NCI-H2081 (cell line): Measurements from ENCODE around the gene FAAP100.
A peak's percentile ranks its signal among the peaks of the same experiment; 100 is the strongest.

Experiments used
- DNase-seq, 2 experiments: peaks; one replicate each; lab custom pipeline; 2025; lab: John Stamatoyannopoulos, UW

The FAAP100 gene

DNA sequence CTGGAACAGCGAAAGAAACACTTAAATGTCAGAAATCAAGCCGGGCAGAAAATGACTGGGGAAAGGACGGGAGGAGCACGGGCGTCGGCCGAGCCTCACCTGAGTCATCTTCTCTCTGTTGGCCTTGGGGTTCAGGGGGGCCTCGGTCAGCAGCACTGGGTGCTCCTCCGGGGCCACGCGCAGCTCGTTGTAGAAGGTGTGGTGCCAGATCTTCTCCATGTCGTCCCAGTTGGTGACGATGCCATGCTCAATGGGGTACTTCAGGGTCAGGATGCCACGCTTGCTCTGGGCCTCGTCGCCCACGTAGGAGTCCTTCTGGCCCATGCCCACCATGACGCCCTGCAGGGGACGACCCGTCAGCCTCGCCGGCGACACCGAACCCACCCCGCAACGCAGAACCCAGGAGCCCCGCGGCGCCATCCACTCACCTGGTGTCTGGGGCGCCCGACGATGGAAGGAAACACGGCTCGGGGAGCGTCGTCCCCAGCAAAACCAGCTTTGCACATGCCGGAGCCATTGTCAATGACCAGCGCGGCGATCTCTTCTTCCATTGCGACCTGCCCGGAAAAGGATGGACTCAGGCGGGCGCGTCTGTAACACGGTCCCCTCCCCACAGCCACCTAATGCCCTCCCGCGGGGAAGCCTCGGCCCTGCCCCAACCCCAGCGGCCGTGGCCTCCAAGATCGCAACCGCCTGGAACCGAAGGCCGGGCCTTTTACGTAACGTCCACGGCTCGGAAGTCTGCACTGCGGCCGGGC is 40.2 kb downstream of the FAAP100 start:
- no peak for DNase-seq

DNA sequence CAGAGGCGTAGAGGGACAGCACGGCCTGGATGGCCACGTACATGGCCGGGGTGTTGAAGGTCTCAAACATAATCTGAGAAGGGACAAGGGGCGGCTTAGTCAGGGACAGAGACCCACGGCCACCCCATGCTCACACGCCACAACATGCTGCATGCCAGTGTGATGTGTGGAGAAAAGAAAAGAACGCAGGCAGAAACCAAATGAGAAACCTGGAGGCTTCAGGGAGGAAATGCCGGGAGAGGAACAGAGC is 40.7 kb downstream of the FAAP100 start:
- DNase-seq = no peak

DNA sequence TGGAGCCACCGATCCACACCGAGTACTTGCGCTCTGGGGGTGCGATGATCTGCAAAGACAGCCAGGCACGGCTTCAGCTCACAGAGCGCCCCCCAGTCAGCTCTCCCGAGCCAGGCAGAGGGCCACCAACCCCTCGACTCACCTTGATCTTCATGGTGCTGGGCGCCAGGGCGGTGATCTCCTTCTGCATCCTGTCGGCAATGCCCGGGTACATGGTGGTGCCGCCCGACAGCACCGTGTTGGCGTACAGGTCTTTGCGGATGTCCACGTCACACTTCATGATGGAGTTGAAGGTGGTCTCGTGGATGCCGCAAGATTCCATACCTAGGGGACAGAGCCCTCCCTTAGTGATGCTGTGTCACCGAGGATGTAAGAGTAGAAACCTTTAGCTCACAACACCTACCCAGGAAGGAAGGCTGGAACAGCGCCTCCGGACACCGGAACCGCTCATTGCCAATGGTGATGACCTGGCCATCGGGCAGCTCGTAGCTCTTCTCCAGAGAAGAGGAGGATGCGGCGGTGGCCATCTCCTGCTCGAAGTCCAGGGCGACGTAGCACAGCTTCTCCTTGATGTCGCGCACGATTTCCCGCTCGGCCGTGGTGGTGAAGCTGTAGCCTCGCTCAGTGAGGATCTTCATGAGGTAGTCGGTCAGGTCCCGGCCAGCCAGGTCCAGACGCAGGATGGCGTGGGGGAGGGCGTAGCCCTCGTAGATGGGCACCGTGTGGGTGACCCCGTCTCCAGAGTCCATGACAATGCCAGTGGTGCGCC is 41.2 kb downstream of the FAAP100 start:
- no peak for DNase-seq

DNA sequence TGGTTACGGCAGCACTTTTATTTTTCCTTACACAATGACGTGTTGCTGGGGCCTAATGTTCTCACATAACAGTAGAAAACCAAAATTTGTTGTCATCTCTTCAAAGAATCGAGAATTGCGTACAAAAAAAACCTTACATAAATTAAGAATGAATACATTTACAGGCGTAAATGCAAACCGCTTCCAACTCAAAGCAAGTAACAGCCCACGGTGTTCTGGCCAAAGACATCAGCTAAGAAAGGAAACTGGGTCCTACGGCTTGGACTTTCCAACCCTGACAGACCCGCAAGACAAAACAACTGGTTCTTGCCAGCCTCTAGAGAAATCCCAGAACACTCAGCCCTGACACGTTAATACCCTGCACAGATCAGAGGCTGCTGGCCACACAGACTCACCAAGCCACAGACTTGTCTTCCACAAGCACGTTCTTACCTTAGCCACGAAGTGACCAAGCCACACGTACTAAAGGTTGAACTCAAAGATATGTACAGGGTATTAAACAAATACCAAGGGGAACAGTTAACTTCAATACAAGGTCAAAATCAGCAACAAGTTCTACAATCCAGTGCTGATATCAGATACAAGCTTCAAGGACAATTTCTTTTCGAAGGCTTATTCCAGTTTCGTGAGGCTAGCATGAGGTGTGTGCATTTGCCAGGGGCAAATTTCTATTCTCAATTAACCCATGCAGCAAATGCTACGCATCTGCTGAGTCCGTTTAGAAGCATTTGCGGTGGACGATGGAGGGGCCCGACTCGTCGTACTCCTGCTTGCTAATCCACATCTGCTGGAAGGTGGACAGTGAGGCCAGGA is 42.0 kb downstream of the FAAP100 start:
- DNase-seq = no peak

DNA sequence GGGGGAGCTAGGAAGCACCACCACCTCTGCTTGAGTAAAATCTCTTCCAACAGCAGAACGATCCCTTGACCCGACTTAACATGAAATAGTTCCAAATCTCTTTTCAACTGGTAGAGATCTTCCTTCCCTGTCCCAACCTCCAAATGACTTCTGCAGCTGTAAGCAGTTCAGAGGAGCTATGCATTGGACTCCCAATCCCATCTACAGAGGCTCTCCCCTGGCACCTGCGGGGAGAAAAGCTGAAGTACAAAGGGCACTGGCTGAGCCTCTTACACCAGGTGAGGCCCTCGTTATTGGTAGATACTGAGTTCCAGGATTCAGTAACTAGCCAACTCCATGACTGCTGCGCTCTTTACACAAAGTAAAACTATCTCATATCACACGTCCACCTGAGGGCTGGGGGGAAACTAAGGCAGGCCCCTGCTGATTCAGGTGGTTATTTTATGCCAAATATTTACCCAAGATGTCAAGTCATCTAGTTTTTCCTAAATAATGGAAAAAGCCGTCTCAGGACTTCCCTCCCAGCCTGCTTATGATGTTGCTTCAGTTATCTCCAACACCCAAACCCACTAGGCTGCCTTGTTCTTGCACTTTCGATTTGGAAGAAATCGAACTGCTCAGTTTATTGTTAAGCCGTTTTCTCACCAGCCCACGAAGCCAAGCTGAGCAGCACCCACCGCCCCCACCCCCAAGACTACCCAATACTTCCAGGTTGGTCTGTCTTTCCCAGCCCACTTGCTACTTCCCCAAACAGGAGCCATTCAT is 42.8 kb downstream of the FAAP100 start:
- DNase-seq = no peak

DNA sequence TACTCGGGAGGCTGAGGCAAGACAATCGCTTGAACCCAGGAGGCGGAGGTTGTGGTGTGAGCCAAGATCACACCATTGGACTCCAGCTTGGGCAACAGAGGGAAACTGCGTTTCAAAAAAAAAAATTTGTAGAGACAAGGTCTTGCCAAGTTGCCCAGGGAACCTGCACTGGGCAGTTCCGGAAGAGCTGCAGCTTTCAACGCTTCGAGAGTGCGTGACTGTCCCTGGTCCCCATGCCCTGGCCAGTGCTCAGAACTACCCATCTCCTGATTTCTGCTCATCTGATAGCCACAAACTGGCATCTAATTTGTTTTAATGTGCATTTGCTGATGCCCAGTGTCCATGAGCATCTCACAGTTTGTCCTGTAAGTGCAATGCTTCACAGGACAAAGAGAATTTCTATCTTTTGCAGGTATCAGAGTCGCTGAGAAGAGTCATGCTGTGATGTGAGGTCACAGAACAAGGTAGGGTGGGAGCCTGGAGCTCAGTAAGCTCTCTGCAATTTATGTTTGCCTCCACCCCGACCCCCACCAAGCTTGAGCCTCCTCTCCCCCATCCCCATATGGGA is 43.4 kb downstream of the FAAP100 start:
- peak in 1 of 2 experiments; percentile 38 for DNase-seq

DNA sequence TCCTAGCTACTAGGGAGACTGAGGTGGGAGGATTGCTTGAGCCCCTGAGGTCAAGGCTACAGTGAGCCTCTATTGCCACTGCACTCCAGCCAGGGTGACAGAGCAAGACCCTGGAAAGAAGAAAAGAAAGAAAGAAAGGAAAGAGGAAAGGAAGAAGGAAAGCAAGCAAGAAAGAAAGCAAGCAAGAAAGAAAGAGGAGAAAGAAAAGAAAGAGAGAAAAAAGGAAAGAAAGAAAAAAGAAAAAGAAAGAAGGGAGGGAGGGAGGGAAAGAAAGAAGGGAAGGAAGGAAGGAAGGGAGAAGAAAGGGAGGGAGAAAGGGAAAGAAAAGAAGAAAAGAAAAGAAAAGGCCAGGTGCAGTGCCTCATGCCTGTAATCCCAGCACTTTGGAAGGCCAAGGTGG is 48.5 kb downstream of the FAAP100 start:
- no peak for DNase-seq

DNA sequence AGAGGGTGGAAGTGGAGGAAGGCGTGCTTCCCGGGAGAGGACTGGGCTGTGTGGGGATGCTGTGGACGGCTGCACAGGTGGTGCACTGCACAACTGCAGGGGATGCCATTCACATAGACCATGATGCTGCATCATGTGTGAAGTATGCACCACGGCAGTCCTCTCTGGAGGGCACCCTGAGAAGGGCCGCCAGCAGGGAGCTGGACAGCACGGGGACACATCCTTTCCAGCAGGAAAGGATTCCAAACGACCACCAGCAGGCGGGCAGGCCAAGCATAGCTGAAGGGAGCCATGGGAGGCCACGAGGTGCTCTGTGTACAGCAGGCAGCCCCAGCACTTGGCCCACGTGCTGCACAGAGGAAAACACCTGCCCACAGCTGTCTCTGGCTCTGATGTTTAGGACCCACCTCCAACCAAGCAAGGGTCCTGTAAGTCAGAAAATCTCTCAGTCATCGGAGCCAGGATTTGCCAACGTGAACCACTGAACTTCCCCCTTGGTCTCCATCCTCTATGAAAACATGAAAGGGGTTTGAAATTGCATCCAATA is 49.6 kb downstream of the FAAP100 start:
- DNase-seq = no peak

DNA sequence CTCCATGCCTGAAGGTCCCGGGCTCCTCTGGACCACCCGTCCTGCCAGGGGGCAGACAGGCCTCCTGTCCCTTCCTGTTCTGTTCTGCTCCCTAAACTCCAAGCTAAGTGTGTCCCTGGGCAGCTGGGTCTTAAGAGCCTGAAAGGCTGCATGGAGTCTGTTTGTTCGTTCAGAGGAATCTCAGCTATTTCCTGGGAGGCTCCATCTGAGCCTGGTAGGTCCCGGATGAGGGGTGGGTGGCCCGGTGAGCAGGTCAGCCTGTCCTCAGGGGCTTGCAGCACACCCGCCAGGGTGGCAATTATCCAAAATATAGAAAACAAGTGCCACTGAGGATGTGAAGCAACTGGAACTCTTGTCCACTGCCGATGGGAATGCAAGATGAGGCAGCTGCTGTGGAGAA is 52.1 kb downstream of the FAAP100 start:
- DNase-seq = no peak

DNA sequence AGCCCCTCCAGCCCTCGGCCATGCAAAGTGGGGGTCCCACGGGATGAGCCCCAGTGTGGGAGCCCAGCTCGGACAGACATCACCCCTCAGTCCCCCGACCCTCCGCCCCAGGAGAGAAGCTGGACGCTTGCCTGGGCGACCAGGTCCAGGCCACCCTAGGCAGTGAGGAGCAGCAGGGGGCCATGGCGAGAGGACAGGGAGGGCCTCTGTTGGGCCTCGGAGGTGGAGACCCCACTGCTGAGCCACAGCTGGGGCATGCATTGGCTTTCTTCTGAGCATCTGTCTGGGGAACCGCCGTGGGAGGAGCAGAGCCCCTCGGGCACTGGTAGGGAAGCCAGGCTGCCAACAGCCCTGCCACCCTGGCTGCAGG is 52.6 kb downstream of the FAAP100 start:
- DNase-seq = no peak

DNA sequence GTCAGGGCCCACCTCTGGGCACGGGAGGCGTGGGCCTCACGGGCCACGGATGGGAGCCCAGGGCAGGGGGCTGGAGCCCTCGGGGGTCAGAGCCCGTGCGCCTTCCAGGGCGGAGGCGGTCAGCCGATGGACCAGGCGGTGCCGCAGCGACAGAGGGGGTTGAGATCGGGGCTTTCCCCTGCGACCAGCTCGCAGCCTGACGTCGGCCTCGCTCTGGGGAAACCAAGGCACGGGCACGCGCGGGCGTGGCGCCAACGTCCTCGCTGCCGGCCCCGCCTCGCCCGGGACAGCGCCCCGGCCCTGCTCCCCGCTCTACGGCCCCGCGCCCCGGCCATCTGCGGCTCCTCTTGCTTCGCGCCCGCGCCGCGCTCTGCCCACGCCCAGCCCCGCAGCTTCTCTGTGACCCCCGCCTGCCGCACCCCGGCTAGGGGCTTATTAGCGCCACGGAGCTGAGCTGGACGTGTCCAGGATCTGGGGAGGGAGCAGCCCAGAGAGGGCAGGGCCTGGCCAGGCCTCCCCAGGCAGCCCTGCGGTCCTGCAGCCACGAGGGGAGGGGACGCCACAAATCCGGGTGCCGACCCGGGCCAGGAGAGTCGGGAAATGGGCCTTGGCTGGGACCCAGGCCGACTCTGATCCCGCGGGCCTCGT is 53.1 kb downstream of the FAAP100 start:
- no peak for DNase-seq

DNA sequence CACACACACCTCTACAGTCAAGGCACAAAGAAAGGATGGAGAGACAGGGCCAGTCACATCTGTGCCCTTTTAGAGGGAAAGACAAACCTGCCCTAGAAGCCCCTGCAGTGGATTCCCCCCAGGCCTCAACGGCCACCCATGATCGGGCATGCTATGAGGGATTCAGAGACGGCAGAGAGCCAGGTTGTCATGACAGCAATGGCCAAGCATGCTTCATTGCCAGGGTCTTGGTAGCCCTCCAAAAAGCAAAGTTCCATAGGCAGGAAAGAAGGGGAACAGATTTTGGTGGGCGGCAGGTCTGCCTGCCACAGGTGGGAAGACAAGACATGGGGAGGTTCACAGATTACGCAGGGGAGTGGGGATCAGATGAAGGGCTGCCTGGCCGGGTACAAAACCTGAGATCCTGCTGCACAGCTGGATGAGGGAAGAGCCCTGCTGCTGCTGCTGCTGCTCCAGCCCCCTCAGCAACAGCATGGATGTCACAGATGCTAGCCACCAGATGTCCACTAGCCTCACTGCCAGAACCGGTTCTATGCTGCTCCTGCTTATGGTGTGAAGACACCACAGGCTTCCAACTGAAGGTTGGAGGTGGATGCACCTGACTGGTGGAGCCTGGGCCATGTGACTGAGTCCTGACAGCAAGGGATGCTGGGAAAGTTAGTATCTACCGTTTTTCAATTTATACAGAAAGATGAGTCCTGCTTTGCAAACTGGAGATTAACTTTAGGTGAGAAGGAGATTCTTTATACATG is 57.4 kb downstream of the FAAP100 start:
- DNase-seq = no peak

DNA sequence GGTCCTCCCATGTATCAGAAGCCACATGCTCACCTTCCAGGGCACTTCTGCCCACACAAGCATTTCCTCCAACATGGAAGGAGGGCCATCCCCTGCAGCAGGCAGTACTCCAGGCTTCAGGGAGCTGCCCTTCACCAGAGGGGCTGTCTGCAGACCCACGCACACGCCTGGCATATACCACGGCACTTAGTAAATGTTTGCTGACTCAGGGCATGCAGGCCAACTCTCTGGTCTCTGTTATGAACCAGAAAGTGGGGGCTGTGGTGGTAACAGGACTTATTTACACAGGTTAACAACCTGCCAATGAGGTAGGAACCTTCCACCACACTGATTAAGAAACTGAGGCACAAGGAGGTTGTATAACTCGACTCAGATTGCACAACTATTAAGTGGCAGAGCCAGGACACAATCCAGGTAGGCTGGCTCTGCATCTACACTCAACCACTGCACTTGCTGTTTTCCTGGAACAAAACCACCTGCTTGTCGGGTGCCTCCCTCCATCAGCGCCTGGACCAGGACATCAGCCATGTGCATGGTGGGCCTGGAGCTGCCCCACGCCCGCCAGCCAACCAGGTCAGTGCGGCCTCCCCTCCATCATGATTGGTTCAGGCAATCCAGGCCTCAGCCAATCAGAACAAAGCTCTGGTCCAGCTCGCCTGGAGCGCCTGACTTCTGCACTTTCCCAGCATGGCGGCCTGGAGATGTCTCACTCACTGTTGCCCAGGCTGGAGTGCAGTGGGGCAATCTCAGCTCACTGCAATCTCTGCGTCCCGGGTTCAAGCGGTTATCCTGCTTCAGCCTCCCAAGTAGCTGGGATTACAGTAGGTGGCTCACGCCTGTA is 58.7 kb downstream of the FAAP100 start:
- DNase-seq = no peak

DNA sequence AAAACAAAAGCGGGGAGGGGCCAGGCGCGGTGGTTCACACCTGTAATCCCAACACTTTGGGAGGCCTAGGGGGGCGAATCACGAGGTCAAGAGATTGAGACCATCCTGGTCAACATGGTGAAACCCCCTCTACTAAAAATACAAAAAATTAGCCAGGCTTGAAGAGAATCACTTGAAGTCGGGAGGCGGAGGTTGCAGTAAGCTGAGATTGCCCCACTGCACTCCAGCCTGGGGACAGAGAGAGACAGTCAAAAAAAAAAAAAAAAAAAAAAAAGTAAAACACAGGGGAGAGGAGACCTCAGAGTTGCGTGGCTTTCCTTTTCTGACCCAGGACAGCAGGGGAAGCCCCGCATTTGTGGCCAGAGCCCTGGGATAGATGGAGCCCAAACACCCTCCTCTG is 59.4 kb downstream of the FAAP100 start:
- no peak for DNase-seq

DNA sequence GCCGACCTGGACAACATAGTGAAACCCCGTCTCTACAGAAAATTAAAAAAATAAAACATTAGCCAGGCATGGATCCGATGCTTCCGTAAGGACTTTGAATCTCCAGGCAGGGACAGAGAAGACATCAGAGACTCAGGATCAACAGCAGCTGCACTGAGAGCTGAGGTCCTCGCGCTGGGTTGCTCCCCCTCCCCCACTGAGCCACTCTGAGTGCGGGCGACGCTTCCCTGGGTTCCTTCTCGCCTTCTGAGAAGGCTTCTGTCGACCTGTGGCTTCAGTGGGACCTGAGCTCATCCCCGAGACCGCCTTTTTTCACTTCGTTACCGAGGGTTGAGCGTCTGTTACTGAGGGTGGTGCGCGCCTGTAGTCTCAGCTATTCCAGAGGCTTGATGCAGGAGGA is 60.0 kb downstream of the FAAP100 start:
- no peak for DNase-seq

DNA sequence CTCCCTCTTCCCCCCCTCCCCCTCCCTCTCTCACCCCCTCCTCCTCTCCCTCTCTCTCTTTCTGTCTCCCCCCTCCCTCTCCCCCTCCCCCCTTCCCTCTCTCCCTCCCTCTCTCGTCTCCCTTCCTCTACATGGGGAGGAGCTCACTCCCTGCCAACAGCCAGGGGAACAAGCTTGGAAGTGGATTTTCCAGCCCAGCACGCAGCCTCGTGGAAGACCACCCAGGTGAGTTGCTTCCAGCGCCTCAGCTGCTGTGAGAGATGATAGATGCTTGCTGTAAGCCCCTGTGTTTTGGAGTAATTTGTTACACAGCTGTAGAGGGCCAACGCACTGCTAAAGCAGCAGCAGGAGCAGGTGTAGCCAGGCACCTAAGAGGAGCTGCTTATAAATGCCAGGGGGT is 60.4 kb downstream of the FAAP100 start:
- no peak for DNase-seq

DNA sequence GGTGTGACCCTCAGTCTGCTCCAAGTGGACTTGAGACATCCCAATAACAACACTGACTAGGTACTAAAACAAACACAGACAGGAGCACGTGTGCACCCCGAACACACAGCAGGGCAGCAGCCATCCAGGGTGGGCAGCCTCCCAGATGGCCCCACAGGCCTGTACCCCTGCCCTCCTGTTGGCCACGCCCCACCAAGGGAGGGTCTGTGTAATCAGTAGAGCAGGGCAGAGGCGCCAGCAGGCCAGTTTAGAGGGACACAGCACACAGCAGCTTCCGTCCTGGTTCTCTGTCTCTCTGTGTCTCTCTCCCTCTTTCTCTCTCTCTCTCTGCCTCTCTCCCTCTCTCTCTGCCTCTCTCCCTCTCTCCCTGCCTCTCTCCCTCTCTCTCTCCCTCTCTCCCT is 61.0 kb downstream of the FAAP100 start:
- DNase-seq = no peak

DNA sequence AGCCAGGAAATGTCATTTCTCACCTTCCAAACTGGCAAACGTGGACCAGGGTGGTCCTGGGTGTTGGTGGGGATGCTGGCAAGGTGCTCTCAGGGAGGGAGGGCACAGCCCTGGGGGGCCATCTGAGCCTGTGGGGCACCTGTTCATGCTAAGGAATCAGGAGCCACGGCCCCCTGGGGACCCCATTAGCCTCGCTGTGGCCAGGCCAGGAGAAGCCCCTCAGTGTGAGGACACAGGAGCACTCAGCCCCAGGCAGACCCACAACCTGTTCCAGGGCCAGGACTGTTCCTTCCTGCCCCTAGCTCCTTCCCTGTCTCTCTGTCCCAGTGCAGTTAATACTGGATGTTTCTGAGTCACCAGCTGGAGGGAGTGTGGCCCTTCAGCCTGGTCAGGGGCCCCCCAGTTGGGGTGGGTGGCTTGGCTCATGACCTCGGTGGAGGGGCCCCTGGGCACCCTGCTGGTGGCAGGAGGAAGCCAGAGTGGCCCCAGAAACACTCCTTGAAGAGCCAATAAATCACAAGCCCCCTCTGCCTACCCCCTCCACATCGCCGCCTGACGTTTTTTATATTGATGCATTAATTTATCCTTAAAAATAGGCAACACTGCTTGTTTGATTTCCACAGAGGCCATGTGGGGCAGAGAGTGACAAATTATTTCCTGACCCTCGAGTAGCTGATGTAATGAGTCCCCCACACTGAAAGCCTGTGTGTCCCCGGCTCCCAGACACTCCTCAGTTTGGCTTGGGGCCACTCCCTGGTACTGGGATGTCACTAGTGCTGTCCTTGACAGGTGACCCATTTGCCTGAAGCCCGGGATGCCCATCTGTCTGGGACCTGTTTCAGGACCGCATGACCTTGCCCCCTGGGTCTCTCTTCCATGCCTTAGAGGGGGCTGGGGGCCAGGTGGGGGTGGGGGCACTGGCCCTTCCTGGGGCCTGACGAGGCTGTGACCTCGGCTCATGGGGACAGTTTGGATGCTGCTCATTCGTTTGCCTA is 61.9 kb downstream of the FAAP100 start:
- no peak for DNase-seq
